A204.1 (cell line): ENCODE data around the gene KRTAP10-6.
"Not testable (repeated sequence)": the region's sequence is repeated elsewhere in the genome, so short reads cannot be mapped to it uniquely, and the experiment has no call there.

Experiments
- FAIRE-seq: peaks from 2 replicates; lab custom pipeline; 2012; peaks lifted over from hg19 to GRCh38; lab: Jason Lieb, UNC

The KRTAP10-6 gene

GRCh38 chr21:44599264-44600029 is 7.1 kb upstream of the KRTAP10-6 start:
- FAIRE-seq = no peak

DNA sequence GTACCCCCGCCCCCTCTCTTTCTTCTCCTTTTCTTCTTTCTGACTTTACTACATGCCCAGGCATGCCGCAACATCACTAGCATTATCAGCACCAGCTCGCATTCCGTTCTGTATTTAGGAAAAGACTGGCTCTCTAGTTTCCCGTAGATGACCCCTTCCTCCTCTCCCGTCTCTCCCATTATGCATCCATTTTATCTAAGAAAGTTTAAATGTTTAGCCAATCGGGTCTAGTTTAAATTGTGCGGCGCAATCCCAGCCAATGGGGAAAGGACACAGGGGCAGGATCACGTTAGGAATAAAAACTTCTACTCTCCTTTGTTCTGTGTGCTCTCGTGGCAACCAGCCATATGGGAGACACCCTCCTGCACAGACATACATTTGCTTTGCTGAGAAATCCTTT is 5.8 kb upstream of the KRTAP10-6 start:
- FAIRE-seq = no peak

- no peak for FAIRE-seq
Observed at GRCh38 chr21:44596068-44596725, 3.9 kb upstream of the KRTAP10-6 start.

GRCh38 chr21:44595524-44595923 is 3.2 kb upstream of the KRTAP10-6 start:
- no peak for FAIRE-seq

DNA sequence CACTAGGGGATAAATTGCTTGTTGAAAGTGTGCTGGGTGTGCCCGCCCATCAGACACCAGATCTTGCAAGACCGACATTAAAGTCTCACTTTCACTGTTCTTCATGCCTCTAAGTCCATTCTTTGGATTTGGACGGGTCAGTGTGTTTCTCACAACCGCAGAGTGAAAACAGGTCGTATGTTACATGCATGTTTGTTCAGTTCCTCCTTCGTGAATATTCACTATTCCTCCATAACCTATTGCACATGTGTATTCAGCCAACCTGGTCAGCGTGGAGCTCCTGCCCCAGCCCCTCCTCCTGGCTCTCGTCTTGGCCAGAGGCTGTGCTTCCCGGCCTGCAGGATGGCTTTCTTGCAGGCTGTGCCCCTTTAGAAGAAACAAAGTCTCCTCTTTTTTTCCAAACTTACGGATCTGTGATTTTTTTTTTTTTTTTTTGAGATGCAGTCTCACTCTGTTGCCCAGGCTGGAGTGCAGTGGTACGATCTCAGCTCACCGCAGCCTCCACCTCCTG is 2.2 kb upstream of the KRTAP10-6 start:
- FAIRE-seq = no peak

DNA sequence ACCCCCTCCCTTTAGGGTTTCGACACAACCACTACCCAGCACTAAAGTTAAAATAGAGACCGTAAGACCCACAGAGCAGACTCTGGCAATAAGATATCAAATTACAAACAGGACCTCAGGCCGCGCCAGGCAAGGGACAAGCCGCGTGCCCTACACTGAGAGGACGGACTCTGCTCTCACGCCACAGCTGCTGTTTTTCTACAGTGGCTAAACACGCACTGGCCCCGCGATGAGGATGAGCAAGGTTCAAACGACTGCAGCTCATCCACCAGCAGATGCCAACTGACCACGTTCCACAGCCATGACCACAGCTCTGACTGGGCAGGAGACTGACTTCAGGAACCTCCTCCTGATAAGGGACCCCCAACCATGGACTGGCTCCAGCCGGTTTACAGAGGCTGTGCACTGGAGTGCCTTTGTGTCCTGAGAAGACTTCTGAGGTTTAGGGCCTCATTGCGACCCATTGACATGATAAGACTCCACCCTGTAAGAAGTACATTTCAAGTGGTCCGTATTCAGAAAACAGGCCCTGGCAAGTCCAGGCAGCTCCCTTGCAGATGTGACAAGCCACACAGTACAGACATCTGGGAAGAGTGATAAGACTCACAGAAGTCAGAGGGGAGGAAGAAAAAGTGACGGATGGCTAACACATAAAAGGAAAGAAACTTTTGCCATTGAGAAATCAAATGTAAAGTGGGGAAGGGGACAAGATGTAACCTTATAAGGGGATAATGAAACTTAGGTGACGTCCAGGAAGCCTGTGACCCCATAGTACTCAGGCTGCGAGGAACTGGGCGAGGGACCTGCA is 1.5 kb upstream of the KRTAP10-6 start:
- no peak for FAIRE-seq

DNA sequence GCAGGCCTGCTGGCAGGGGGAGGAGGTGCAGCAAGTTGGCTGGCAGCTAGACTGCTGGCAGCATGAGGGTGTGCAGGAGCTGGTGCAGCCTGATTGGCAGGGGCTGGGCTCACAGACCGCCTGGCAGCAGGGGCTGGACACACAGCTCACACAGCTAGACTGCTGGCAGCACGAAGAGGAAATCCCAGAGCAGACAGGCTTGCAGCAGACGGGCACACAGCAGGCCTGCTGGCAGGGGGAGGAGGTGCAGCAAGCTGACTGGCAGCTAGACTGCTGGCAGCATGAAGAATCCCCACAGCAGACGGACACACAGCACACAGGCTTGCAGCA is 539 bp downstream of the KRTAP10-6 start:
- not testable (repeated sequence) for FAIRE-seq

GRCh38 chr21:44590897-44591800 is 1.2 kb downstream of the KRTAP10-6 start:
- FAIRE-seq = not testable (repeated sequence)

- no peak for FAIRE-seq
Observed at GRCh38 chr21:44590311-44590721, 2.0 kb downstream of the KRTAP10-6 start.

DNA sequence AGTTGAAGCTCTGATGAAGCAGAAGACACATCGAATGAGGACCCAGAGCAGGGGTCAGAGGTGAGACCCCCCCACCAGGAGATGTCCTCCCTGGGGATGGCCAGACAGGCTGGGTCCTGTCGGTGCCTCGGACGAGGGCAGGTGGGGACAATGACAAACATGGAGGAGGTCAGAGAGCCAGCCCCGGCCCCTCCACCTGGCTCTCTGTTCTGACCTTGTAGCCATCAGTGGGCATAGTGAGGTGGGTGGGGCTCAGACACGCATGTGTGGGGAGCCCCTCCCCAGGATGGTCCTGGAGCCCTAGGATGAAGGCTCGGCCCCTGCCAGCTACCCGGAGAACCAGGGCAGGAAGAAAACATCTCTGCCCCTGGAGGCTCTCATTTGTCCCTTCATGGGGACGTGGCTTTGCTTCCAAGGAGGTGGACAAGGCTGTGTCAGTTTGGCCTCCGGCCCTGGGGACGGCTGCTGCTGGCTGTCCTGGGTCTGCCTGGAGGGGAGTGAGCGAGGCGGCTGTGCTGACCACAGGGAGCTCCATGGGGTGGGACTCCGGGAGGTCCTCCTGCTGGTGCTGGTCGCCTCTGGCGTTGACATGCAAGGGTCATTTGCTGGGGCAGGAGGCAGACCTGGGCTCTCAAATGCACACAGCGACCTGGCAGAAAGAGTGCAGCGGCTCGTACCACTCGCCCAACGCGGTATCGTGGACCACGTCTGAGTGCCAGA is 2.6 kb downstream of the KRTAP10-6 start:
- no peak for FAIRE-seq

GRCh38 chr21:44589094-44589493 is 3.2 kb downstream of the KRTAP10-6 start:
- FAIRE-seq = no peak

- FAIRE-seq = no peak
Observed at GRCh38 chr21:44585892-44586291, 6.4 kb downstream of the KRTAP10-6 start.

DNA sequence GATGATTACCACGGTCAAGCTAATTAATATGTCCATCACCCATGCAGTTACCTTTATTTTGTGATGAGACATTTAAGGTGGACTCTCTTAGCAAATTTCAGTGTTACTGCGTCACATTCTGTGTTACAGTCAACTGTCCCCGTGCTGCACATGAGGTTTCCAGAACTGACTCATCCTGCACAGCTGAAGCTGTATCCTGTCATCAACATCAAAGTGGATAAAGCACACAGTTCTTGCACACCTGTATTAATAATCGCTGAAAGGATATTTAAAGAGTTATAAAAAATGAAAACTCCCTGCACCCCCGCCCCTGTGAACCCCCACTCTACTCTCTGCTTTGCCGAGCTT is 8.5 kb downstream of the KRTAP10-6 start:
- no peak for FAIRE-seq

DNA sequence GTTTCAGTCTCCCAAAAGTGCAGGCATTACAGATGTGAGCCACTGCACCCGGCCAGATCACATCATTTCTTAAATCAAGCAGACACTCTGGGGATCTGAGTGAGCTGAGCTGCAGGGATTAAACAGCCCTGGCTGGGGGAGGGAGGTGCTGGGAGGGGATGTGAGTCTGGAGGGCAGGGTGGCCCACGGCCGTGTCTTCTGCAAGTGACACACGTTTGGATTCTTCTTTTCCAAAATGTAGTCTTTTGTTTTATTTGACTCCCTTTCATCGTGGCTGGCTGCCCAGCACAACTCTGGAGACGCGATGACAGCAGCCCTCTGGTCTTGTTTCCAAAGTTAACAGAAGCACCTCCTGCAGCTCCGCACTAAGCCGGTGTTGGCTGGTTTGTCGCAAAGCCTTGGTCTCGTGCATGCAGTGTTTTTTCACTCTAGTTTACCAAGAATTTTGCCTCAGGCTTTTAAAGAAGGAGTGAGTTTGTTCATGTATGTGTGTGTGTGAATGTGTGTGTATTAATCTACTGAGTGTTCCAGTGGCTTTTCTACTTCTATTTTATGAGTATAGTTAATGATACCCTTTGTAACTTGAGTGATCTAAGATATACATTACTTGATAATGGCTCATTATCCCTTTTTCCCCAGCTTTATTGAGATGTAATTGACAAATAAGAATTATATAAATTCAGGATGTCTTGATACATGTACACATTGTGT is 9.1 kb downstream of the KRTAP10-6 start:
- no peak for FAIRE-seq

- no peak for FAIRE-seq
Observed at GRCh38 chr21:44582055-44582454, 10.2 kb downstream of the KRTAP10-6 start.

DNA sequence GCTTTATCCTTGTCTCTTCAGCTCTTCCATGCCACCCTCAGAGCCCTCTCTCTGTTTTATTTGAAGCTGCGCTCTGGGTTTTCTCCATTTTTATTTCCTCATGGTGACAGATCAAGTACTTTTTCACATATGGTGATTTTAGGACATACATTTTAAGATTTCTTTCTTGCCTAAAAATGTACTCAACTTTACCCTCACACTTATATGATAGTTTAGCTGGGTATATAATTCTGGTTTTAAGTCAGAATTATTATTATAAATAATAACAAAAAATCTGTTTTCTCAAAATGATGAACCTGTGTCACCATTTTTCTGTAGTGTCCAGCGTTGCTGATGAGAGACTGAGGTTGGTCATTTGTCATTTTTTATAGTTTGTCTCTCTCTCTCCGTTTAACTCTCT is 11.1 kb downstream of the KRTAP10-6 start:
- FAIRE-seq = no peak

DNA sequence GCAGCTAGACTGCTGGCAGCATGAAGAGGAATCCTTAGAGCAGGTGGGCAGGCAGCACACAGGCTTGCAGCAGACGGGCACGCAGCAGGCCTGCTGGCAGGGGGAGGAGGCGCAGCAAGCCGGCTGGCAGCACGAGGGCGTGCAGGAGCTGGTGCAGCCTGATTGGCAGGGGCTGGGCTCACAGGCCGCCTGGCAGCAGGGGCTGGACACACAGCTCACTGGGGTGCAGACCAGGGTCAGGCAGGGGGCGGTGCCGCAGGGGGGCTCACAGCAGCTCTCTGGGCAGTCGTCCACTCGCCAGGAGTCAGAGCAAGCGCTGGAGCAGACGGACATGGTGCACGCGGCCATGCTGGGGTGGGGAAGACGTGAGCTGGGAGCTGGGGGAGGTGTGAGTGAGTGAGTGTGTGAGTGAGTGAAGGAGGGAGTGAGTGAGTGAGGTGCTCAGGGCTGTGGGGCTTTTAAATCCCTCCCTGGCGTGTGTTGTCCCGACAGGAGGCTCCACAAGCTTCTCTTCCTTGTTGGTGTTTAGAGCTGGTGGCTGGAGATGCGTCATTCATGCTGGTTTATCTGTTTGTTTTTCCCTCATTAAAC is 12.0 kb downstream of the KRTAP10-6 start, which contains the start of gene KRTAP10-5:
Gene KRTAP10-5, minus strand, starts transcription at position 374 of the 591 bp plus-strand sequence. Its CDS starts 26 bp downstream, at position 348.
- FAIRE-seq = not testable (repeated sequence)

DNA sequence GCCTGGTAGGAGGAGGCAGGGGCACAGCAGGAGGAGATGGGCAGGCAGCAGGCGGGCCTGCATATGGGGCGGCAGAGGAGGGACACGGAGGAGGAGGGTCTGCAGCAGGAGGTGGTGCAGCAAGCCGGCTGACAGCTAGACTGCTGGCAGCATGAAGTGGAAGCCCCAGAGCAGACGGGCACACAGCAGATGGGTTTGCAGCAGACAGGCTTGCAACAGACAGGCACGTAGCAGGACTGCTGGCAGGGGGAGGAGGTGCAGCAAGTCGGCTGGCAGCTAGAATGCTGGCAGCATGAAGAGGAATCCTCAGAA is 12.5 kb downstream of the KRTAP10-6 start:
- no peak for FAIRE-seq

DNA sequence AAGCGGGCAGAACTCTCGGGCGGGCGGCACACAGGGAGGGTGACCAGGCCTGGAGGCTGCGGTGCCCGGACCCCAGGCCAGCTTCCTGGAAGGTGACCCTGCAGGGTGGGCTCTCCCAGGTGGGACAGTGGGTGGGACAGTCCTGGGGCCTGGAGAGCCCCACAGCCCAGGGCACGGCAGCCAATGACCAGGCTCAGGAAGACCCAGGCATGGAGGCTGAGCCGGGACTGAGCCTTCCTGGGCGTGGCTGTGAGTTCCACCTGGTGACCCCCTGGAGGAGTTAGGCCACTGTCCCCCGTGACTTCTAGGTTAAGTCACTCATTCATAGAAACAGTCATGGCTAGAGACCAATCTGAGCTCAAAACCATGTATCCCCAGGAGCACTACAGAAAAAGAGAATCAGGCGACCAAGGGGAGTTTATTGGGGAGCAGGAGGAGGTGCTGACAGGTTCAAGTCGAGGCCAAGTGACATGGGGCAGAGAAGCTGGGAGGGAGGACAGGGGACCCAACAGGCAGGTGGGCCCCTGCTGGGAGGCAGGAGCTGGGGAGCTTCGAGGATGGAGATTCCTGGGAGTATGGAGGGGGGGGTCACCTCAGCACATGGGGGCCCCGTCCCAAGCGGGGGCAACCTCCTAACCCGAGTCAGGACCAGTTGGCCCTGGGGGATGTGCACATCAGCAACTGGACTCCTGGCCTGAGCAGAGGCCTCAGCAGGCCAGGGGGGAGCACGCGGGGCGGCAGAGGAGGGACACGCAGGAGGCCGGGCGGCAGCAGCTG is 13.1 kb downstream of the KRTAP10-6 start:
- FAIRE-seq = no peak
